ENCODE results near the gene ENSA.

DNA sequence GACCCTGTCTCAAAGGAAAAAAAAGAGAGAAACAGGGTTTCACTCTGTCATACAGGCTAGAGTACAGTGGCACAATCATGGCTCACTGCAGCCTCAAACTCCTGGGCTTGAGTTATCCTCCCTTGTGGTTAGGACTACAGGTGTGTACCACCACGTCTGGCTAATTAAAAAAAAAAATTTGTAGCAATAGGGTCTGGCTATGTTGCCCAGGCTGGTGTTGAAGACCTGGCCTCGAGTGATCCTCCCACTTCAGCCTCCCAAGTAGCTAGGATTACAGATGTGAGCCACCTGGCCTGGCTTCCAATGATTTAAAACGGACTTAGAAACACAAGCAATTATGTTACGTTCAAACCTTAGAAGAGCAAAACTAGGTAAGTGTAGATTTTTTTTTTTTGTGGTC lies 45.5 kb upstream of the ENSA start:
- TF ChIP-seq POLR2AphosphoS5 (IDR thresholded peaks at IDR 0.05) = no peak
- TF ChIP-seq, protein P1, sequence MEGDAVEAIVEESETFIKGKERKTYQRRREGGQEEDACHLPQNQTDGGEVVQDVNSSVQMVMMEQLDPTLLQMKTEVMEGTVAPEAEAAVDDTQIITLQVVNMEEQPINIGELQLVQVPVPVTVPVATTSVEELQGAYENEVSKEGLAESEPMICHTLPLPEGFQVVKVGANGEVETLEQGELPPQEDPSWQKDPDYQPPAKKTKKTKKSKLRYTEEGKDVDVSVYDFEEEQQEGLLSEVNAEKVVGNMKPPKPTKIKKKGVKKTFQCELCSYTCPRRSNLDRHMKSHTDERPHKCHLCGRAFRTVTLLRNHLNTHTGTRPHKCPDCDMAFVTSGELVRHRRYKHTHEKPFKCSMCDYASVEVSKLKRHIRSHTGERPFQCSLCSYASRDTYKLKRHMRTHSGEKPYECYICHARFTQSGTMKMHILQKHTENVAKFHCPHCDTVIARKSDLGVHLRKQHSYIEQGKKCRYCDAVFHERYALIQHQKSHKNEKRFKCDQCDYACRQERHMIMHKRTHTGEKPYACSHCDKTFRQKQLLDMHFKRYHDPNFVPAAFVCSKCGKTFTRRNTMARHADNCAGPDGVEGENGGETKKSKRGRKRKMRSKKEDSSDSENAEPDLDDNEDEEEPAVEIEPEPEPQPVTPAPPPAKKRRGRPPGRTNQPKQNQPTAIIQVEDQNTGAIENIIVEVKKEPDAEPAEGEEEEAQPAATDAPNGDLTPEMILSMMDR (IDR thresholded peaks at IDR 0.05) = no peak
- no peak for TF ChIP-seq POLR2A (IDR thresholded peaks at IDR 0.05)
- no peak for TF ChIP-seq EP300 (IDR thresholded peaks at IDR 0.05)
